K562 (cell line): ENCODE data around the gene DPAGT1. TPM values are rescaled to one million over a fixed set of nuclear protein-coding genes. Genes with fewer than 3 reads are reported as not detected.

ENCODE experiments used
- ATF1 ChIP-seq, 2 experiments: fragments of 450-650 bp in 1 of 2; IDR thresholded peaks; 2 replicates each; pipeline ENCODE4 v1.6.1; 2016; ENCODE audit warnings: missing compliant biosample characterization in 1 of 2, missing genetic modification characterization in 1 of 2
- CCAR2 ChIP-seq: fragments of 200-400 bp; formaldehyde crosslinking; IDR thresholded peaks from 2 replicates; pipeline ENCODE4 v1.6.1; 2017; ENCODE audit warnings: mild to moderate bottlenecking, low read depth, low read length
- GATAD2A ChIP-seq: fragments of 450-650 bp; IDR thresholded peaks from 2 replicates; pipeline ENCODE4 v1.6.1; 2017
- KHSRP ChIP-seq: fragments of 450-650 bp; IDR thresholded peaks from 2 replicates; pipeline ENCODE4 v1.6.1; 2017
- NEUROD1 ChIP-seq: fragments of 150-350 bp; IDR thresholded peaks from 2 replicates; pipeline ENCODE4 v1.6.1; 2014; ENCODE audit warnings: borderline replicate concordance, low read length, low read depth; ENCODE audit not compliant: partially characterized antibody
- PCBP2 ChIP-seq: fragments of 200-400 bp; formaldehyde crosslinking; IDR thresholded peaks from 2 replicates; pipeline ENCODE4 v1.6.1; 2018; ENCODE audit warnings: low read length, low read depth, mild to moderate bottlenecking, moderate library complexity; ENCODE audit not compliant: poor library complexity, severe bottlenecking
- PHF20 ChIP-seq: fragments of 450-650 bp; IDR thresholded peaks from 2 replicates; pipeline ENCODE4 v1.6.1; 2018; ENCODE audit not compliant: partially characterized antibody
- SMARCC2 ChIP-seq: fragments of 450-650 bp; IDR thresholded peaks from 2 replicates; pipeline ENCODE4 v1.6.1; 2017; ENCODE audit warnings: antibody characterized with exemption, moderate library complexity, mild to moderate bottlenecking, low read depth
- SMARCE1 ChIP-seq: fragments of 450-650 bp; IDR thresholded peaks from 2 replicates; pipeline ENCODE4 v1.7.1; 2016; ENCODE audit warnings: mild to moderate bottlenecking
- SREBF1 ChIP-seq: fragments of 150-350 bp; IDR thresholded peaks from 2 replicates; pipeline ENCODE4 v1.6.1; 2014; ENCODE audit warnings: antibody characterized with exemption, low read depth, low read length, borderline replicate concordance
- TGIF2 ChIP-seq: sonication (generic); formaldehyde crosslinking; IDR thresholded peaks from 2 replicates; pipeline ENCODE4 v1.8.1; 2022; ENCODE audit warnings: mild to moderate bottlenecking, missing genetic modification reagents, moderate library complexity
- YBX1 ChIP-seq: fragments of 450-650 bp; IDR thresholded peaks from 2 replicates; pipeline ENCODE4 v1.7.1; 2016; ENCODE audit warnings: mild to moderate bottlenecking
- ZNF146 ChIP-seq: IDR thresholded peaks from one replicate; pipeline ENCODE4 v1.6.1; 2018; ENCODE audit warnings: missing compliant biosample characterization; ENCODE audit not compliant: unreplicated experiment
- ZNF263 ChIP-seq: sonication (generic); formaldehyde crosslinking; IDR thresholded peaks from 2 replicates; pipeline ENCODE4 v1.8.0; 2022; ENCODE audit warnings: mild to moderate bottlenecking, missing genetic modification reagents, borderline replicate concordance
- ZNF445 ChIP-seq: fragments of 250-450 bp; sonication (Bioruptor Pico); IDR thresholded peaks from 2 replicates; pipeline ENCODE4 v1.4.0; 2020; ENCODE audit warnings: low read depth, mild to moderate bottlenecking, moderate library complexity
- ZNF551 ChIP-seq: fragments of 250-450 bp; sonication (Bioruptor Pico); IDR thresholded peaks from 2 replicates; pipeline ENCODE4 v1.5.0; 2021; ENCODE audit warnings: mild to moderate bottlenecking, moderate library complexity
- ZNF561 ChIP-seq: fragments of 450-650 bp; formaldehyde crosslinking; conservative IDR thresholded peaks from 2 replicates; pipeline ENCODE4 v1.4.0; 2020; ENCODE audit warnings: mild to moderate bottlenecking, moderate library complexity
- polyA plus RNA-seq, 8 experiments: library from polyadenylated mRNA; depleted of rRNA in 4 of 8; stranded (reverse) in 5 of 8; unstranded in 3 of 8; fragments of >200 nt; fragmentation: Nextera tagmentation in 2 of 8; fragmentation: Illumina TruSeq in 1 of 8; extraction: Ambion mirVana in 2 of 8; extraction: Trizol in 1 of 8; gene quantifications; 2 replicates each; pipeline versions ENCODE4 v1.2.1 to v1.2.3, GENCODE V29; 2011 to 2014; ENCODE audit warnings: inconsistent platforms in 1 of 8, missing spikeins in 1 of 8
- total RNA-seq, 7 experiments: library from RNA; depleted of rRNA in 6 of 7; stranded (reverse); fragments of >200 nt in 6 of 7; fragmentation: Illumina TruSeq in 2 of 7; extraction: Trizol in 2 of 7; gene quantifications; 2 replicates each; pipeline versions ENCODE4 v1.2.1 to v1.2.3, GENCODE V29; 2011 to 2021; ENCODE audit warnings: low replicate concordance in 1 of 7
- TF ChIP-seq, protein P1 (sequence below): fragments of 200-600 bp; sonication (generic); IDR thresholded peaks from one replicate; pipeline ENCODE4 v1.6.1; 2012; ENCODE audit warnings: mild to moderate bottlenecking, low read depth, low read length, inconsistent platforms
- TF ChIP-seq, protein P2 (sequence below): sonication (generic); formaldehyde crosslinking; IDR thresholded peaks from 2 replicates; pipeline ENCODE4 v1.8.0; 2022; ENCODE audit warnings: missing genetic modification reagents, mild to moderate bottlenecking, borderline replicate concordance

The DPAGT1 gene
- total and polyA plus RNA-seq, 9 of the 15 experiments (the other 6 are each of a cell fraction or from before 2014, with no cell fraction given) = 29.9 to 135 (median 85.0) TPM

DNA sequence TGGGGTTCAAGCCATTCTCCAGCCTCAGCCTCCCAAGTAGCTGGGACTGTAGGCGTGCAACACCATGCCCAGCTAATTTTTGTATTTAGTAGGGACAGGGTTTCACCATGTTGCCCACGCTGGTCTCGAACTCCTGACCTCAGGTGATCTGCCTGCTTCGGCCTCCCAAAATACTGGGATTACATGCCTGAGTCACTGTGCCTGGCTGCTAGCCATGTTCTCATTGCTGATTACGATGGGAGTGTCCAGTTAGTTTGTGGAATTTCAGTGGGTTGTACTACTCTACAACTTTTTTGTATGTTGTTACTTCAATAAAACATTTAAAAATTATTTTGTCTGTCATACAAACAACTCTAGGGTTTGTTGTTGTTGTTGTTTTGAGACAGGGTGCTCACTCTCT lies 38.9 kb downstream of the DPAGT1 start (continued):
- TF ChIP-seq ZNF146 (CRISPR knock-in tag) (no peak), YBX1 (no peak), PCBP2 (no peak), SREBF1 (no peak), SMARCC2 (peak; percentile 30; the same call in 1 of the 2 replicates), ATF1 (CRISPR knock-in tag; IDR thresholded peaks at IDR 0.05) (no peak), ATF1 (tag; IDR thresholded peaks at IDR 0.05) (0 out of 2 replicates have a peak, but pooled peaks have one; percentile 14), CCAR2 (no peak), ZNF561 (CRISPR knock-in tag) (no peak), PHF20 (peak; percentile 40), SMARCE1 (peak; percentile 71), NEUROD1 (no peak), ZNF551 (no peak), TGIF2 (CRISPR knock-in tag) (no peak), ZNF263 (CRISPR knock-in tag) (no peak), ZNF445 (CRISPR knock-in tag) (no peak), KHSRP (no peak), GATAD2A (no peak)
- TF ChIP-seq, protein P1, sequence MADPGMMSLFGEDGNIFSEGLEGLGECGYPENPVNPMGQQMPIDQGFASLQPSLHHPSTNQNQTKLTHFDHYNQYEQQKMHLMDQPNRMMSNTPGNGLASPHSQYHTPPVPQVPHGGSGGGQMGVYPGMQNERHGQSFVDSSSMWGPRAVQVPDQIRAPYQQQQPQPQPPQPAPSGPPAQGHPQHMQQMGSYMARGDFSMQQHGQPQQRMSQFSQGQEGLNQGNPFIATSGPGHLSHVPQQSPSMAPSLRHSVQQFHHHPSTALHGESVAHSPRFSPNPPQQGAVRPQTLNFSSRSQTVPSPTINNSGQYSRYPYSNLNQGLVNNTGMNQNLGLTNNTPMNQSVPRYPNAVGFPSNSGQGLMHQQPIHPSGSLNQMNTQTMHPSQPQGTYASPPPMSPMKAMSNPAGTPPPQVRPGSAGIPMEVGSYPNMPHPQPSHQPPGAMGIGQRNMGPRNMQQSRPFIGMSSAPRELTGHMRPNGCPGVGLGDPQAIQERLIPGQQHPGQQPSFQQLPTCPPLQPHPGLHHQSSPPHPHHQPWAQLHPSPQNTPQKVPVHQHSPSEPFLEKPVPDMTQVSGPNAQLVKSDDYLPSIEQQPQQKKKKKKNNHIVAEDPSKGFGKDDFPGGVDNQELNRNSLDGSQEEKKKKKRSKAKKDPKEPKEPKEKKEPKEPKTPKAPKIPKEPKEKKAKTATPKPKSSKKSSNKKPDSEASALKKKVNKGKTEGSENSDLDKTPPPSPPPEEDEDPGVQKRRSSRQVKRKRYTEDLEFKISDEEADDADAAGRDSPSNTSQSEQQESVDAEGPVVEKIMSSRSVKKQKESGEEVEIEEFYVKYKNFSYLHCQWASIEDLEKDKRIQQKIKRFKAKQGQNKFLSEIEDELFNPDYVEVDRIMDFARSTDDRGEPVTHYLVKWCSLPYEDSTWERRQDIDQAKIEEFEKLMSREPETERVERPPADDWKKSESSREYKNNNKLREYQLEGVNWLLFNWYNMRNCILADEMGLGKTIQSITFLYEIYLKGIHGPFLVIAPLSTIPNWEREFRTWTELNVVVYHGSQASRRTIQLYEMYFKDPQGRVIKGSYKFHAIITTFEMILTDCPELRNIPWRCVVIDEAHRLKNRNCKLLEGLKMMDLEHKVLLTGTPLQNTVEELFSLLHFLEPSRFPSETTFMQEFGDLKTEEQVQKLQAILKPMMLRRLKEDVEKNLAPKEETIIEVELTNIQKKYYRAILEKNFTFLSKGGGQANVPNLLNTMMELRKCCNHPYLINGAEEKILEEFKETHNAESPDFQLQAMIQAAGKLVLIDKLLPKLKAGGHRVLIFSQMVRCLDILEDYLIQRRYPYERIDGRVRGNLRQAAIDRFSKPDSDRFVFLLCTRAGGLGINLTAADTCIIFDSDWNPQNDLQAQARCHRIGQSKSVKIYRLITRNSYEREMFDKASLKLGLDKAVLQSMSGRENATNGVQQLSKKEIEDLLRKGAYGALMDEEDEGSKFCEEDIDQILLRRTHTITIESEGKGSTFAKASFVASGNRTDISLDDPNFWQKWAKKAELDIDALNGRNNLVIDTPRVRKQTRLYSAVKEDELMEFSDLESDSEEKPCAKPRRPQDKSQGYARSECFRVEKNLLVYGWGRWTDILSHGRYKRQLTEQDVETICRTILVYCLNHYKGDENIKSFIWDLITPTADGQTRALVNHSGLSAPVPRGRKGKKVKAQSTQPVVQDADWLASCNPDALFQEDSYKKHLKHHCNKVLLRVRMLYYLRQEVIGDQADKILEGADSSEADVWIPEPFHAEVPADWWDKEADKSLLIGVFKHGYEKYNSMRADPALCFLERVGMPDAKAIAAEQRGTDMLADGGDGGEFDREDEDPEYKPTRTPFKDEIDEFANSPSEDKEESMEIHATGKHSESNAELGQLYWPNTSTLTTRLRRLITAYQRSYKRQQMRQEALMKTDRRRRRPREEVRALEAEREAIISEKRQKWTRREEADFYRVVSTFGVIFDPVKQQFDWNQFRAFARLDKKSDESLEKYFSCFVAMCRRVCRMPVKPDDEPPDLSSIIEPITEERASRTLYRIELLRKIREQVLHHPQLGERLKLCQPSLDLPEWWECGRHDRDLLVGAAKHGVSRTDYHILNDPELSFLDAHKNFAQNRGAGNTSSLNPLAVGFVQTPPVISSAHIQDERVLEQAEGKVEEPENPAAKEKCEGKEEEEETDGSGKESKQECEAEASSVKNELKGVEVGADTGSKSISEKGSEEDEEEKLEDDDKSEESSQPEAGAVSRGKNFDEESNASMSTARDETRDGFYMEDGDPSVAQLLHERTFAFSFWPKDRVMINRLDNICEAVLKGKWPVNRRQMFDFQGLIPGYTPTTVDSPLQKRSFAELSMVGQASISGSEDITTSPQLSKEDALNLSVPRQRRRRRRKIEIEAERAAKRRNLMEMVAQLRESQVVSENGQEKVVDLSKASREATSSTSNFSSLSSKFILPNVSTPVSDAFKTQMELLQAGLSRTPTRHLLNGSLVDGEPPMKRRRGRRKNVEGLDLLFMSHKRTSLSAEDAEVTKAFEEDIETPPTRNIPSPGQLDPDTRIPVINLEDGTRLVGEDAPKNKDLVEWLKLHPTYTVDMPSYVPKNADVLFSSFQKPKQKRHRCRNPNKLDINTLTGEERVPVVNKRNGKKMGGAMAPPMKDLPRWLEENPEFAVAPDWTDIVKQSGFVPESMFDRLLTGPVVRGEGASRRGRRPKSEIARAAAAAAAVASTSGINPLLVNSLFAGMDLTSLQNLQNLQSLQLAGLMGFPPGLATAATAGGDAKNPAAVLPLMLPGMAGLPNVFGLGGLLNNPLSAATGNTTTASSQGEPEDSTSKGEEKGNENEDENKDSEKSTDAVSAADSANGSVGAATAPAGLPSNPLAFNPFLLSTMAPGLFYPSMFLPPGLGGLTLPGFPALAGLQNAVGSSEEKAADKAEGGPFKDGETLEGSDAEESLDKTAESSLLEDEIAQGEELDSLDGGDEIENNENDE = no peak
- TF ChIP-seq, protein P2, sequence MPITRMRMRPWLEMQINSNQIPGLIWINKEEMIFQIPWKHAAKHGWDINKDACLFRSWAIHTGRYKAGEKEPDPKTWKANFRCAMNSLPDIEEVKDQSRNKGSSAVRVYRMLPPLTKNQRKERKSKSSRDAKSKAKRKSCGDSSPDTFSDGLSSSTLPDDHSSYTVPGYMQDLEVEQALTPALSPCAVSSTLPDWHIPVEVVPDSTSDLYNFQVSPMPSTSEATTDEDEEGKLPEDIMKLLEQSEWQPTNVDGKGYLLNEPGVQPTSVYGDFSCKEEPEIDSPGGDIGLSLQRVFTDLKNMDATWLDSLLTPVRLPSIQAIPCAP = no peak
